Vagina (tissue), 2 donors: Measurements from ENCODE around the gene DCAKD. TPM values are rescaled to one million over a fixed set of nuclear protein-coding genes. Genes with fewer than 3 reads are reported as not detected.

Experiments used
- DNase-seq, 2 donors: peaks; one replicate each; pipeline ENCODE4 v3.0.0-alpha.2; 2017; ENCODE audit errors: extremely low spot score in 2 of 2
- H3K27ac ChIP-seq: fragments of 200-600 bp; sonication (generic); one replicate; pipeline ENCODE4 v1.5.1; 2019
- H3K27me3 ChIP-seq: fragments of 200-600 bp; sonication (generic); one replicate; pipeline ENCODE4 v1.5.1; 2019
- H3K36me3 ChIP-seq, 2 donors: fragments of 200-600 bp; sonication (generic); one replicate each; pipeline ENCODE4 v1.5.1; 2017 to 2019
- H3K4me1 ChIP-seq: fragments of 200-600 bp; sonication (generic); one replicate; pipeline ENCODE4 v1.5.1; 2019
- H3K4me3 ChIP-seq, 2 donors: fragments of 200-600 bp; sonication (generic); 1 replicate in 1 of 2; 2 replicates in 1 of 2; pipeline ENCODE4 v1.5.1; 2016 to 2019
- H3K9me3 ChIP-seq: fragments of 200-600 bp; sonication (generic); one replicate; pipeline ENCODE4 v1.5.1; 2019
- POLR2A ChIP-seq, 2 donors: fragments of 450-650 bp; IDR thresholded peaks; one replicate each; pipeline ENCODE4 v1.6.1; 2017; ENCODE audit warnings: antibody characterized with exemption in 2 of 2, mild to moderate bottlenecking in 2 of 2, moderate library complexity in 2 of 2
- POLR2AphosphoS5 ChIP-seq, 2 donors: sonication (generic); formaldehyde crosslinking; IDR thresholded peaks; one replicate each; pipeline ENCODE4 v1.9.0; 2017; ENCODE audit warnings: antibody characterized with exemption in 2 of 2, mild to moderate bottlenecking in 2 of 2, low read depth in 1 of 2; ENCODE audit not compliant: insufficient read depth in 1 of 2
- intact Hi-C: fragments of 100-400 bp; cut with DNase I; formaldehyde crosslinking; loops from one replicate; pipeline ENCODE4 v1.15.1; 2023
- total RNA-seq: library from RNA; depleted of rRNA; stranded (reverse); fragments of >200 nt; gene quantifications from one replicate; pipeline ENCODE4 v1.2.3, GENCODE V29; 2016
- TF ChIP-seq, protein P1 (sequence below), 3 experiments: fragments of 450-650 bp in 2 of 3; fragments of 200-600 bp in 1 of 3; sonication (generic) in 1 of 3; IDR thresholded peaks; one replicate each; pipeline ENCODE4 v1.5.1; 2017 to 2019; ENCODE audit warnings: antibody characterized with exemption in 3 of 3, mild to moderate bottlenecking in 2 of 3, moderate library complexity in 2 of 3

The DCAKD gene
- total RNA-seq, 1 donor from 2014 or later = 54.5 TPM

DNA sequence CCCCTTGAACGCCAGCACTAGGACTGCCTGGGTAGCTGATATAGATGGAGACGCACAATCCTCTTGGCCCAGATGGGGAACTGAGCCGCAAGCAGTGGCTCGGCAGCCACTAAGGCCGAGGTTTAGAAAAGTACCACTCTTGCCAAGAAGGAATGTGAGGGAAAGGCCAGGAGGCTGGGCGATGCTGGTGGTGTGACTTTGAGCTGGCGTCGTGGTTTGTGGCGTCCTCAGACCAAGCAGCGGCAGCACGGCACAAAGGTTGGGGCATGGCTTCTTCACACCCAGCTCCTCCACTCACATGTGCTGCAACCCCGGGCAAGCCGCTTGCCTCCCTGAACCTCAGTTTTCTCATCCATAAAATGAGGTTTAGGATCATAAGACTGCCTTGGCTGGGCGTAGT lies 15.6 kb downstream of the DCAKD start:
- H3K36me3 ChIP-seq = peaks cover 0 to 22% of the 10 kb centered on the region in 2 donors
- no peak for DNase-seq
- TF ChIP-seq POLR2AphosphoS5 (IDR thresholded peaks at IDR 0.05; ENCODE audit: insufficient read depth in 1 of 2, low read depth in 1 of 2) = no peak
- no peak for TF ChIP-seq POLR2A (IDR thresholded peaks at IDR 0.05)
- TF ChIP-seq, protein P1, sequence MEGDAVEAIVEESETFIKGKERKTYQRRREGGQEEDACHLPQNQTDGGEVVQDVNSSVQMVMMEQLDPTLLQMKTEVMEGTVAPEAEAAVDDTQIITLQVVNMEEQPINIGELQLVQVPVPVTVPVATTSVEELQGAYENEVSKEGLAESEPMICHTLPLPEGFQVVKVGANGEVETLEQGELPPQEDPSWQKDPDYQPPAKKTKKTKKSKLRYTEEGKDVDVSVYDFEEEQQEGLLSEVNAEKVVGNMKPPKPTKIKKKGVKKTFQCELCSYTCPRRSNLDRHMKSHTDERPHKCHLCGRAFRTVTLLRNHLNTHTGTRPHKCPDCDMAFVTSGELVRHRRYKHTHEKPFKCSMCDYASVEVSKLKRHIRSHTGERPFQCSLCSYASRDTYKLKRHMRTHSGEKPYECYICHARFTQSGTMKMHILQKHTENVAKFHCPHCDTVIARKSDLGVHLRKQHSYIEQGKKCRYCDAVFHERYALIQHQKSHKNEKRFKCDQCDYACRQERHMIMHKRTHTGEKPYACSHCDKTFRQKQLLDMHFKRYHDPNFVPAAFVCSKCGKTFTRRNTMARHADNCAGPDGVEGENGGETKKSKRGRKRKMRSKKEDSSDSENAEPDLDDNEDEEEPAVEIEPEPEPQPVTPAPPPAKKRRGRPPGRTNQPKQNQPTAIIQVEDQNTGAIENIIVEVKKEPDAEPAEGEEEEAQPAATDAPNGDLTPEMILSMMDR (IDR thresholded peaks at IDR 0.05) = no peak
- H3K4me3 ChIP-seq = no peak overlapping the region
- H3K27ac ChIP-seq = no peak overlapping the region
- peaks cover 31% of the 10 kb centered on the region for H3K4me1 ChIP-seq
- H3K9me3 ChIP-seq = no peaks in the 10 kb centered on the region
- intact Hi-C loops = no loop called here
- no peaks in the 10 kb centered on the region for H3K27me3 ChIP-seq

DNA sequence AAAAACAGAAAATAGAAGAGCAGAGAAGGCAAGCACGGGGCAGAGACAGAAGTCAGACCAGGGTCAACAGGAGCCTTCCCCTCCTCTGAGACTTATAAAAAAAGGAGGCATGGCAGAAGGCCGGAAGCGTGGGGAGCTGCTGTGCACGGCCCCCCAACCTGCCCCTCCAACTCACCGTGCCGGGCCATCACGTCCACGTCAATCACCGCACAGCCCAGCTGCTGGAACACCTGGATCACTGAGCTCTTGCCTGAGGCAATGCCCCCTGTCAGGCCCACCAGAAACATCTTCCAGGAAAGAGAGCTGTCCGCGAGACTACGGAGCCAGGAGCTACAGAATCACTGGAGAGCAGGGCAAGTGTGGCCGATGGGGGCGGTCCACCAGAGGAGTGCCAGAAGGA lies 16.8 kb downstream of the DCAKD start:
- TF ChIP-seq POLR2AphosphoS5 (IDR thresholded peaks at IDR 0.05; ENCODE audit: insufficient read depth in 1 of 2, low read depth in 1 of 2) (no peak), POLR2A (IDR thresholded peaks at IDR 0.05) (no peak)
- TF ChIP-seq, protein P1 (IDR thresholded peaks at IDR 0.05) = no peak
- H3K27ac ChIP-seq = no peak overlapping the region
- peaks cover 26% of the 10 kb centered on the region for H3K4me1 ChIP-seq
- DNase-seq = no peak
- intact Hi-C loops = no loop called here
- H3K27me3 ChIP-seq = no peaks in the 10 kb centered on the region
- H3K36me3 ChIP-seq = peaks cover 0 to 30% of the 10 kb centered on the region in 2 donors
- H3K4me3 ChIP-seq = no peak overlapping the region
- no peaks in the 10 kb centered on the region for H3K9me3 ChIP-seq

DNA sequence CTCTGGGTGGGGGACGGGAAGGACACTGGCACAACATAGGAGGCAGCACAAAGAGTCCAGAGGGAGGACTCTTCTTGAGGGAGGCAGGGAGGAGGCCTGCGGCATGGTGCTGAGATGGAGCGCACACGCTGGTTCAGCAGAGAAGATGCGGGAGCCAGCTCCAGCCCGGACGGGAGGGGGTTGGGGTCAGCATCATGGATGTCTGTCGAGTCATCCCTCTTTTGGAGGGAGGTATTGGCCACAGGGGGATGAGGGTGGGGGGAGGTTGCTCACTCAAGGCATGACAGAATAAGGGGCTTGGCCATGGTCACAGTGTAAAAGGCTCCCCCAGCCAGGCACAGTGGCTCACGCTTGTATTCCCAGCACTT lies 19.3 kb downstream of the DCAKD start:
- intact Hi-C loops = no loop called here
- DNase-seq = no peak
- H3K36me3 ChIP-seq = peaks cover 0 to 38% of the 10 kb centered on the region in 2 donors
- H3K4me3 ChIP-seq = no peak overlapping the region
- H3K27me3 ChIP-seq = no peaks in the 10 kb centered on the region
- H3K27ac ChIP-seq = no peak overlapping the region
- no peak for TF ChIP-seq POLR2AphosphoS5 (IDR thresholded peaks at IDR 0.05; ENCODE audit: insufficient read depth in 1 of 2, low read depth in 1 of 2)
- no peak for TF ChIP-seq POLR2A (IDR thresholded peaks at IDR 0.05)
- TF ChIP-seq, protein P1 (IDR thresholded peaks at IDR 0.05) = no peak
- H3K9me3 ChIP-seq = no peaks in the 10 kb centered on the region
- peaks cover 8% of the 10 kb centered on the region for H3K4me1 ChIP-seq

DNA sequence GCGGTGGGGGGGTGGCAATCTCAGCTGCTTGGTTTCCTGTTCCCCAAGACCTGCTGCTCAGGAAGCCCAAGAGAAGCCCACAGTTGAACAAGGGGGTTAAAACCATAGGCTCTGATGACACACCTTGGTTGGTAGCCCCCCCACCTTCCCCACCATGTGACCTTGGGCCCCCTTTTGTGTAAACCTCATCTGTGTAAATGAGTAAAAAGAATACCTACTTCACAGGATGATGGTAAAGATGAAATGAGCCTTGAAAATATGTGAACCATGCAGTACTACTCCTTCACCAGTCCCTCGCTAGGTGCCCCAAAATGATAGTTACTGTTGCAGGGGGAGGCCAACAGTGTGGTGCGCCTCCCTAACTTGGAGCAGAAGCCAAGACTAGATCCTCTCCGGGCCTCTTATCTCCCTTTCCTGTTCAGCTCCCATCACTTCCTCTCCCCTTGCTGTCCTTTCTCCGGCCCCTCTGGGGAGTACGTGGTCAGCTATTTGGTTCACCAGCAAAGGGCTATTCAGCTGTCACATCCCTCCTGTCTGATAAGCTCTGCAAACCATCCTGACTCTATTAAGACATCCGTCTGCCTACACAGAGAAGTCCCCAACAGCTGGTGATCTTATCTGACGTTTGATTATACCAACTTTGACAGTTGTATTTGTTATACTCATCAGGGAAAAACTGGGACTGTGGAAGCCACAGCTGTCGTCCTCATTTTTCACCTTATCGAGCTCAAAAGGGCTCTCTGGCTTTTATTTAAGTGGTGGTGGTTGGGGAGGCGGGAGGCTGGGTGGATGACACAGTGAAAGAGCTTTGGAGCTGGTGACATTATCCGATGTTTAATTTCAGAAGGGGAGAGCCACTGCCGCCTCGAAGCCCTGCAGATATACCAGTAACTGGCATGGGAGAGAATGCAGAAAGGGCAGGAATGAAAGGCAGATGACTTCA lies 19.9 kb downstream of the DCAKD start:
- no peaks in the 10 kb centered on the region for H3K27me3 ChIP-seq
- no peak for DNase-seq
- H3K4me1 ChIP-seq = peaks cover 5% of the 10 kb centered on the region
- intact Hi-C loops = no loop called here
- H3K4me3 ChIP-seq = no peak overlapping the region
- TF ChIP-seq, protein P1 (IDR thresholded peaks at IDR 0.05) = no peak
- TF ChIP-seq POLR2A (IDR thresholded peaks at IDR 0.05) = no peak
- no peak for TF ChIP-seq POLR2AphosphoS5 (IDR thresholded peaks at IDR 0.05; ENCODE audit: insufficient read depth in 1 of 2, low read depth in 1 of 2)
- H3K9me3 ChIP-seq = no peaks in the 10 kb centered on the region
- H3K36me3 ChIP-seq = peaks cover 0 to 38% of the 10 kb centered on the region in 2 donors
- no peak overlapping the region for H3K27ac ChIP-seq

DNA sequence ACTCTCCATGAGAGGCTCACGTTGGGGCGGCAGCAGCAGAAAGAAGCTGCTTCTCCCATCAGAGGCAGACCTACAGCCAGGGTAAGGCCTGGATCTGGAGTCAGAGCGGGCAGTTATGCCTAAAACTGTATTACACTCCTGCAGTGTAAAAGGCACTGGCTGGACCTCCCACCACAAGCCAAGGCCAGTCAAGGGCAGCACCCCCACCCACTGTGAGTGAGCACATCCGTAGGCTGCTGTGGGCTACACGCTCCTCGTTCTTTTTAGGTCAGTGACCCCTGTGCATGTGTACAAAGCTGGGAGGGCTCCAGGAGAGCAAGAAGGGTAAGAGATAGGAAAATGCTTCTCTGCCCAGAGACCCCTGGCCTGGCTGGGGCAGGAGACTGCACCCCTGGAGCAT lies 20.7 kb downstream of the DCAKD start:
- no peak for DNase-seq
- no peak overlapping the region for H3K4me3 ChIP-seq
- intact Hi-C loops = no loop called here
- H3K9me3 ChIP-seq = no peaks in the 10 kb centered on the region
- peaks cover 0 to 38% of the 10 kb centered on the region in 2 donors for H3K36me3 ChIP-seq
- H3K27me3 ChIP-seq = no peaks in the 10 kb centered on the region
- TF ChIP-seq POLR2A (IDR thresholded peaks at IDR 0.05) = no peak
- TF ChIP-seq POLR2AphosphoS5 (IDR thresholded peaks at IDR 0.05; ENCODE audit: insufficient read depth in 1 of 2, low read depth in 1 of 2) = no peak
- TF ChIP-seq, protein P1 (IDR thresholded peaks at IDR 0.05) = no peak
- H3K27ac ChIP-seq = no peak overlapping the region
- no peaks in the 10 kb centered on the region for H3K4me1 ChIP-seq
